Stimulated activated CD4-positive, alpha-beta T cell treated with anti-CD3 and anti-CD28 coated beads, Interleukin-2, amount 100 ng/mL, for 24 hours (primary cell): ENCODE data around the gene GPR142.

ENCODE experiments used
- DNase-seq, 2 donors: peaks; one replicate each; pipeline ENCODE4 v3.0.0-alpha.2; 2020

The GPR142 gene

GRCh38 chr17:74345433-74346241 is 21.7 kb upstream of the GPR142 start:
- no peak for DNase-seq

DNA sequence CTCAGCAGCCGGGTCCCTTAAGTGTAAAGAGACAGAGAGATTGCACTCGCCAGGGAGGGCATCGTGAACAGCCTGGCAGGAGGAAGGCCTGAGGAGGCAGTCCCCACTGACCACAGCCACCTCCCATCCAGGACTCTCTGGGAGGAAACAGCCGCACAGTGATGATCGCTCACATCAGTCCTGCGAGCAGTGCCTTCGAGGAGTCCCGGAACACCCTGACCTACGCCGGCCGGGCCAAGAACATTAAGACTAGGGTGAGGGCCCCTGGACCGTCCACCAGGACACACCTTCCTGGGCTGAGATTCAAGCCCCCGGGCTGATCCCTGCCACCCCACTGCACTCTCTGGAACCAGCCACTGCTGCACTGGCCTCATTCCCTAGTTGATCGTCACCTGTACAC is 19.7 kb upstream of the GPR142 start:
- no peak for DNase-seq

DNA sequence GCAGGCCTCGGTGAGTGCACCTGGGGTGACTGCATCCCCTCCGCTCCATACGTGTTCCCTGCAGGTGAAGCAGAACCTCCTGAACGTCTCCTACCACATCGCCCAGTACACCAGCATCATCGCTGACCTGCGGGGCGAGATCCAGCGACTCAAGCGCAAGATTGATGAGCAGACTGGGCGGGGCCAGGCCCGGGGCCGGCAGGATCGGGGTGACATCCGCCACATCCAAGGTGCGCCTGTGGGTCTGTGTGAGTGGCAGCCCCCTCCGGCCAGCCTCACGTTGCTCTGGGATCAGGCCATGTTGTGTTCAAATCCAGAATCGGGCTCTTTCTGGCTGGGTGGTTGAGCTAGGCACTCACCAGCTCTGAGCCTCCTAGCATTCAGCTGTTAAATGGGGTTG is 18.2 kb upstream of the GPR142 start:
- DNase-seq = no peak

GRCh38 chr17:74350486-74350885 is 16.8 kb upstream of the GPR142 start:
- no peak for DNase-seq

GRCh38 chr17:74351552-74352210 is 15.6 kb upstream of the GPR142 start:
- DNase-seq = peak in 1 of 2 donors; percentile 34

- DNase-seq = no peak
These were observed 13.8 kb upstream of the GPR142 start for GRCh38 chr17:74353446-74354060.

DNA sequence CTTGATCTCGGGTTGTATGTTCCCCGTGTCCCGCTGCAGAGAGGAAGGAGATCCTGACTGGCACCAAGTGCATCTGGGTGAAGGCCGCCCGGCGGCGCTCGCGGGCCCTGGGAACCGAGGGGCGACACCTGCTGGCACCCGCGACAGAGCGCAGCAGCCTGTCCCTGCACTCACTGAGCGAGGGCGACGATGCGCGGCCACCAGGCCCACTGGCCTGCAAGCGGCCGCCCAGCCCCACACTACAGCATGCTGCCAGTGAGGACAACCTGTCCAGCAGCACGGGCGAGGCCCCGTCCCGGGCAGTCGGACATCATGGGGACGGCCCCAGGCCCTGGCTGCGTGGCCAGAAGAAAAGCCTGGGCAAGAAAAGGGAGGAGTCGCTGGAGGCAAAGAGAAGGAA is 13.2 kb upstream of the GPR142 start:
- DNase-seq = peak; percentile 57 to 80

DNA sequence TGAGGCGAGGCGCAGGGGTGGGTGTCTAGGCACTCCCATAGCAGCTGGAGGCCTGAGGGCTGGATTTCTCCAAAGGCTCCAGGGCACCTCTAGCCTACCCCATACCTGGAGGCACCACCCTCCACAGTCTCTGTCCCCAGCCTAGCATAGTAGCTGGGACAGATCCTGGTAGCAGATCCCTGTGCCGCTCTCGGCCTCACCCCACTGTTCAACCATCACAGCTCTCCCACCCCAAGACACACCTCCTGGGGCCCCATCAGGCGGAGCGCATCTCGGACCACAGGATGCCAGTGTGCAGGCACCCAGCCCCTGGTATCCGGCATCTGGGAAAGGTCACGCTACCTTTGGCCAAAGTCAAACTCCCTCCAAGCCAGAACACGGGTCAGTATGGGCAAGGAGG is 12.7 kb upstream of the GPR142 start:
- no peak for DNase-seq

DNA sequence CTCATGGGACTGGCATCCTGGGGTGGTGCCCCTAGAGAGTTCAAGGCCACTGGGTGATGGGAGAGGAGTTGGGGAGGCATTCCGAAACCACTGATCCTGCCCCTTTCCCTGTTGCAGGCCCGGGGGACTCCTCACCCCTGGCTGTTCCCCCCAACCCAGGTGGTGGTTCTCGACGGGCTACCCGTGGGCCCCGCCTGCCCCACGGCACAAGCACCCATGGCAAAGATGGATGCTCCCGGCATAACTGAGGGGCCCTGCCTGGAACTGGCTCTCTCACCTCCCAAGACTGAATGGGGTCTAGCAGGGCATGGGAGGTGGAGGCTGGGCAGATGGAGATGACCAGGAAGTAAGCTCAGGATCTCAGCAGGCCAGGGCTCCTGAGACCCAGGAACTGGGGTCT is 12.2 kb upstream of the GPR142 start:
- DNase-seq = no peak

DNA sequence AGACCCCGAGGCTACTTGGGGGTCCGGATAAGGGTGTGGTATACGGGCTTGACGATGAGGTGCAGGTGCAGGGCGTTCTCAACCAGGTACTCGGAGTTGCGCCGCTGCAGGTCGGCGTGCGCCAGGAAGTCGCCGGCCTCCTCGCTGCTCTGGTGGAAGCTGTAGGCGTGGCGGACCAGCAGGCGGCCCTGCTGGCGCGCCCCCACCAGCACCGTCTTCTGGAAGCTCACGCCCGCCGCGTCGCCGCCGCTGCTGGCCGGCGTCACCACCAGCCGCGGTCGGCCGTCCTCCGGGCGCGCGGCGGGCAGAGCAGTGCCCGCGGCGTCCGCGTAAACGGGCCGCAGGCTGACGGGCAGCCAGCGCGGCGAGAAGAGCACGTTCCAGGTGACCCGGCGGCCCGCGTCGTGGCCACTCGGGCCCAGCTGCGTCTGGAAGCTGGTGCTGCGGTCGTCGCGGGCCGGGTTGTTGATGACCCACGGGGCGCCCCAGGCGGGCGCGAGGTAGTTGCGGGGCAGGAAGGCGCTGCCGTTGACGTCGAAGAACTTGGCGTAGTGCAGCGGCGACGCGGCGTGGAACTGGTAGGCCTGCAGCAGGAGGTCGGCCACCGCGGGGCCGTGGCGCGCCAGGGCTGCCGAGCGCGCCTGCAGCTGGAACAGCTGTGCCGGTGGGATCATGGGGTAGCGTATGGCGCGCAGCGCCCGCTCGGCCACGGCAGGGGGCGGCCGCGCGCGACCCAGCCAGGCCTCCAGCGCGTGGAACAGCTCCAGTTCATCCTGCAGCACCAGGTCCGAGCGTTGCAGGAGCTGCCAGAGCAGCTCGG is 10.4 kb upstream of the GPR142 start:
- peak in 1 of 2 donors; percentile 36 for DNase-seq

GRCh38 chr17:74357466-74357809 is 9.9 kb upstream of the GPR142 start:
- no peak for DNase-seq

DNA sequence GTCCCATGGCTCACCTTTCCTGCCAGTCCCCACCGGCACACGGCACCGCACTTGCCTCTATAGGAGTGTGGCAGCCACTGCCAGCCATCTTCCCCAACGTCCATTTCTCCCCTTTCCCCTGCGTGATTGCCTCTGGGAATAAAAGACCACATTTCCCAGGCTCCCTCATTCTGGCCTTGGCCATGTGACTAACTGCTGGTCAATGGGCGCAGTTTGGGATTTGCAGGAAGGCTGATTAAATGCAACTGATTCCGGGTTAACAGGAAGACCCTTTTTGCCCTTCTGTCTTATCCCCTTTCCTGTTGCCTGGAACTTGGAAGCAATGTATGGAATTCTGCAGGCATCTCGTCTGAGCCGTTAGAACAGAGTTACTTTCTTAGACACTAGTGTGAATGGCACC is 8.6 kb upstream of the GPR142 start:
- DNase-seq = no peak

GRCh38 chr17:74359916-74360315 is 7.4 kb upstream of the GPR142 start:
- no peak for DNase-seq

GRCh38 chr17:74360899-74361229 is 6.4 kb upstream of the GPR142 start:
- no peak for DNase-seq

DNA sequence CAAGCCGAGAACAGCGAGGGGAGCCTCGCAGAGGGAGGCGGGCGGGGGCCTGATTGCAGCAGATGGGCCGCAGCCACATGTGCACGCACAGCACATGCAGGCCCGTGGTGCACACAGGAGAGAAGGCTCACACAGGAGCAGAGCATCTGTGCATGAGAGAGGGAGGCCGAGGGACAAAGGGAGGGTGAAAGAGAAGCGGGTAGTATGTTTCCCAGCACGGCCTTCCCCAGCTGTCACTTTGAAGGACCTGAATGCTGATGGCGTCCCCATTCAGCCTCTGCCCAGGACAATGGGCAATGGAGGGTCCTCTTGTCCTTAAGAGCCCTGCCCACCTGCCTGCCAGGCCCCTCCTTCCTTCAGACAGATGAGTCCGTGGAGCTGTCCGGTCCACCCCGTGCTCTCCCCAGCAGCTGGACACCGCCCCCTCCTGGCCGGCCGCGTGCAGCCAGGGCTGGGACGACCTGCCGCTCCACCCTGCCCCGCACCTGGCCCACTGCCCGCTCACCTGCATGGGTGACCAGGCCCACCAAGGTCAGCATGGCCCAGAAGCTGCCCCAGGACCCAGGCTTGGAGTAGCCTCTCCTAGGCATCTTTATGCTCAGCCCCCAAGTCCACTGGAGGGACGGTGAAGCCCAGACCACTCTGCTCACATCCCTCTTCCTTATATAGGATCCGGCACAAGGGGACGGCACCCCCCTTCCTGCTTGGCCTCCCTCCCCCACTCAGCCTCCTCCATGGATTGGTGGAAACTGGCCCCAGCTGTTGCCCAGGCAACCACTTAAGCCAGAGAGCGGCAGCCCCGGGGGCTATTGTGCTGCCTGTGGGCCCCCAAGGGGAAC is 5.9 kb upstream of the GPR142 start, which contains the start of gene BTBD17:
TSS of gene BTBD17 (minus strand) at position 639 of the 839 bp plus-strand sequence. CDS start at position 590, 49 bp downstream.
- DNase-seq = peak; percentile 40 to 55

DNA sequence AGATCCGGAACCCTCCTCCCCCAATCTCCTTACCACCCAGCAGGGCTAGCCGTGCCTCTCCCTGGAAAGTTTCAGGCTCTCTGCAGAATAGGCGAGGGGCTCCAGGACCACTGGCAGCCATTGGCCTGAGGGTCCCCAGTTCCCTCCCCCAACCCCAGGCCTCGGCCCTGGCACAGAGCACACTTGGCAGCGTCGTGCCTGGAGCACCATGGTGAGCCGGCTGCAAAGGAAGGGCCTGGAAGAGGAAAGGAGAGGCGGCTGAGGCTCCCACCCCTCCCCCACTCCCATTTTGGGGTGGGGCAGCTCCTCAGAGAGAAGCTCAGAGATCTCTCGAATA is 5.3 kb upstream of the GPR142 start:
- DNase-seq = no peak

GRCh38 chr17:74362810-74363498 is 4.4 kb upstream of the GPR142 start:
- no peak for DNase-seq

DNA sequence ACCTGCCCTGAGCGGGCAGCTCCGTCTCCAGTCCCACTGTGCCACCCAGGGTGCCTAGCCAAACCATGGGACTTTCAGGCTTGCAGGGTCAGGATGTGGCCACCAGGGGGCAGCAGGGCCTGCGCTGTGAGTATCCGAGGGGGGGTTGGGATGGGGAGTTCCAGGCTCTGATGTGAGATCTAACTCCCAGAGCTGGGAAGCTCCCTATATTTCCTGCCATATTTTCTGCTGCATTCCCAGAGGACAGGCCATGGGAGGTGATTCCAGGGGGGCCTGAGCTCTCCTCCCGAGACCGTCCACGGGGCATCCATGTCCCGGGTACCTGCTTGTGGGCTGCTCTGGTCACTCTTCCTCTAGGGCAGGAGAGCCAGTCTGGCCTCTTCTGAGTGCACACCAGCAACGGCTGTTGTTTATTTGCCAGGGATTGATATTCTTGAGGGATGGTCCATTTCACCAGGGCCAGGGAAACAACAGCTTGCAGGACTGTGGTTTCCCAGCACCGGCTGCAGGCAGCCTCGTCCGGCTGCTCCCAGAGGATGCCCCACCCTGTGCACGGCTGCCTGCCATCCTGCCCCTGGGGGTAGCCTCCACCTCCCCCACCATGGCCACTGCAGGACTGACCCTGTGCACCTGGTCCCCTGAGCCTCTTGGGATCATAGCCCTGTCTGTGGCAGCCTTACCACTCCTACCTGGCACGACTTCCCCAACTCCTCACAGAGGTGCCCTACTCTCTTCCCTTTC is 1.2 kb downstream of the GPR142 start:
- DNase-seq = peak; percentile 81

- peak; percentile 62 to 75 for DNase-seq
These were observed 1.9 kb downstream of the GPR142 start for GRCh38 chr17:74369221-74369620.

DNA sequence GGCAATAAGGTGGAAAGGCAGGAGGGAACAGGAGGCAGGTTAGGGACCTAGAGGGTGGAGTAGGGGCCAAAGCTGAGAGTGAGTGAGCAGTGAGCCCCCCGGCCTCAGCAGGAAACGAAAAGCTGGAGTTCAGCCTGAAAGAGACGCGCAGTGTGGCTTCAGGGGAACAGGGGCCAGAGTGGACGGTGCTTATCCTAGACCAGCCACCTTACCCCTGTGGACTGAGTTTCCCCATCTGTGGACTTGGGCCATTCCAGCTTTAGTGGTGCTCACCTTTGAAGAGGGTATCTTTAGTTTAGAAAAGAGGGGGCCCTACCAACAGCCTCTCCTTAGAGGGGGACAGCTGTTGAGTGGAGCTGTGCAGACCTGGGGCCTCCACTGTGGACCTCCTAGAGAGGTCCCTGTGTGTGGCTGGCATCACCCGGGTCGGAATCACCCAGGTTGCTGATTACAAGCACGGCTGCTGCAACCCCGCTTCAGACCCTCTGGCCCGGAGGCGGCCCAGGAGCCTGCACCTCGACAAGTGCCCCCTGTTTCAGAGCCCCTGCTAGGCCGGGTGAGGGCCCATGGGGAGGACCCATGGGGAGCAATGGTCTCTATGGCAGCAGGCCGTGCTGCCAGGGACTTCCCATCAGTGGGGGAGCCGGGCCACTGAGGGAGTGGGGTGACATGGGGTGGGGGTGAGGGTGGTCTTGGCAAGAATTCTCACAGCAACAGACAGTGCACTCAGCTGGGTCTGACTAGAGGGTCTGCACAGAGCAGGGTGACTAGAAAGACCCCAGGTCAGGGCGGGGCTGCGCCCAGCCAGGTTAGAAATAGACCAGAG is 2.6 kb downstream of the GPR142 start:
- DNase-seq = no peak
